GM19463 (cell line): Measurements from ENCODE around the gene FAM120C.

Experiments used
- ATAC-seq: cut with Tn5 transposase; IDR thresholded peaks from one replicate; pipeline ENCODE4 v1.9.1; 2021; ENCODE audit warnings: mild to moderate bottlenecking, moderate library complexity; ENCODE audit not compliant: unreplicated experiment

Gene FAM120C

GRCh38 chrX:54182864-54183613 lies at the start of gene FAM120C:
FAM120C (minus strand) TSS chrX:54183254; CDS start chrX:54183198, 56 bp downstream.
- ATAC-seq, result peak; percentile 43

GRCh38 chrX:54230435-54231148 lies 47.5 kb upstream of the FAM120C start:
- ATAC-seq, result no peak

DNA sequence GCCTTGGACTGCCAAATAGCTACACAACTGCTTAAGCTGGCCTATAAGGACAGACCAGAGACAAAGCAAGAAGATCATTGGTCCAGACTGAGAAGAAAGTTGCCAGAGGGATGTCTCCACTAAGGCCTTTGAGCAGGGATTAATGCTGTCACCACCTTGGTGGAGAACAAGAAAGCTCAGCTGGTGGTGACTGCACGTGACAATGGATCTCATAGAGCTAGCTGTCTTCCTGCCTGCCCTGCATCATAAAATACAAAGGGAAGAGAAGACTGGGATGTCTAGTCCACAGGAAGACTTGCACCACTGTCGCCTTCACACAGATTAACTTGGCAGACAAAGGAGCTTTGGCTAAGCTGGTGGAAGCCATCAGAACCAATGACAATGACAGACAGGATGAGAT lies 40.5 kb upstream of the FAM120C start:
- no peak for ATAC-seq

- no peak for ATAC-seq
Measured at GRCh38 chrX:54213603-54214002, 30.5 kb upstream of the FAM120C start.

GRCh38 chrX:54208531-54208930 lies 25.5 kb upstream of the FAM120C start:
- ATAC-seq, result no peak

DNA sequence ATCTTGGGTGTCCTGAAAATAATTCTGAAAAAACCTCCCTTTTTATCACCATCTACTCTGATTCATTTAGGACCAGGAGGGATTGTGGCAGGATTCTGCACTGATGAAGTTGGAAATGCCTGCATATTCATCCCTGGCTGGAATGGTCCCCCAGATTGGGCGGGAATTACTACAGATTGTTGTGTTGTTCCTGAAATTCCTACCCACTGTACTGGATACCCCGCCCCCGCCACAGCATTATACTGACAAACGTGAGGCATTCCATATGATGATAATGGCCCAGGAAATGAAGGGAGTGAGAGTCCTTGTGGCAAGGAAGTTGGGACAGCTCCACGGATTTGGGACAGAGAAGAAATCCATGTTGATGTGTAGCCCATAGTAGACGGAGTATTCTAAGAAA lies 15.2 kb upstream of the FAM120C start:
- ATAC-seq, result no peak

GRCh38 chrX:54194982-54195588 lies 12.0 kb upstream of the FAM120C start:
- ATAC-seq, result peak; percentile 65

DNA sequence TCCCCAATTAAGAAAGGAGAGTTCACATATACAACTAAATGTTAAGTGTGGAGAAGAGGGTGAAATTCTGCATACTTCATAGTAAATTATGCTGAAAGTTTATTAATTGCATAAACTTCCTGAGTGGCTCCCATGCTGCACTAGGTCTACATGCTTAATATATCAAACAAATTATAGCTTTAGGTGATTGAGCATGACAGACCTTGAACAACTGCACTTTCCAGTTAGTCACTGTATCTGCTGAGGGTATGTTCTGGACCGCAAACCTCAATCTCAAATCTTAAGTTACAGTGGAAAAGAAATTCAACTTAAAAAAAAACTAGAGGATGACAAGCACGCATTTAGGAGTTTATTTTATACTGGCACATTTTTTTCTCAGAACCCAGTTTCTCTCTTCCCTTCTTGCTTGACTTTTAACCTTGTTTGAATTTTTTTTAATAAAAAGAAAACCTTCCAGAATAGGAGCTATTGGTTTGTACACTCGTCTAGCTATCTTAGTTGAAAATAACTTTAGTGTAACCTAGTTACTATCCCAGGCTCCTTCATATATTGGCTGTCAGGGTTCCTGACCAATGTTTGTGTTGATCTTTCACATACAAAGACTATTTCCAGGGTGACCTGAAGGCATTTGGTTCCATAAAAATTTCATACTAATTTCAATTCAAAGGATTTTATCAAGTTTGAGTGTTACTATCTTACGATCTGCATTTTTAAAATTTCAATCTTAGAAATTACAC lies 10.2 kb upstream of the FAM120C start:
- no peak for ATAC-seq

DNA sequence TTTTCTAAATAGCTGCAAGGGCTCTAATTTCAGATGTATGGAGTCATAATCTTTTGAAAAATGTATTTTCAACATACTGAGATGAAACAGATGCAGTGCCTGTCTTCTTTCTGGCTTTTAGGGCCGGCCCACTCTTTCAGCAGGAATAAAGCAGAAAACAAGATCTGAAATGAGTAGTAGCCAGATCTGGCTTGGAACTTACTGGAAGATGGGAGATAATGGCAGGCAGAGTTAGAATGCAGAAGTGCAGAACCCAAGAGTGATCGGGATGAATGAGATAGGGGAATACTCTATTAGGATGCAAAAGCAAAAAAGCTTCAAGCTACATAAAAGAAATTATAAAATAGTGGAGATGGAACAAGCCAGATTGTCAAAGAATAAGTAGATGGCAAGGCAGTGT lies 1.4 kb upstream of the FAM120C start:
- no peak for ATAC-seq

DNA sequence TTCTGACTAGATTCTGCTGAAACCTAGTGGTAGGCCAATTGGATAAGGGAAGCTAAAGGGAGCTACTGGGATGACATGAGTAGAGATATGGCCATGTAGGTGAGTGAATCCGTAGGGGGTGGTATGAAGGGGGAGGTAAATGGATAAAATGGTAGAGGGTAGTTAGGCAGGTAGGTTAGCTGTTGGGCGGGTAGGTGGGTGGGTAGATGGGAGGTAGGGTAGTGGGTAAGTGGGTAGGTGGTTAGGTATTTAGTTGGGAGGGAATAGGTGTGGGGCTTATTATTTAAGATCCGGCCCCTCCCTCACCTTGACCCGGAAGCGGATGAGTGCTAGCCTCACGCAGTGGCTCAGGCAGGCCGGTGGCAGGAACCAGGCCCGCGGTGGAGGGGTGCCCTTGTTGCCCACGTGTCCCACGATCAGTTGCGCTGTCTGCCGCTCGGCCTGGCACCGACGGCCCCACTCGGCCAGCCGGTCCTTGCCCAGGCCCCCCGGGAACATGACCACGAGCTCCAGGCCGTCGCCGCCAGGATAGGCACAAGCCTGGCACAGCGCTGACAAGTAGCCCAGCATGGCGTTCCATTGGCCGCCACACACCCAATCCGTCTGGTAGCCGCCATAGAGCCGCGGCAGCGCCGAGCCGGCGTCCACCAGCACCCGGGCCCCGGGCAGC lies 725 bp downstream of the FAM120C start:
- peak; percentile 59 for ATAC-seq

- no peak for ATAC-seq
Measured at GRCh38 chrX:54181202-54181953, 1.7 kb downstream of the FAM120C start.

GRCh38 chrX:54180403-54180802 lies 2.7 kb downstream of the FAM120C start:
- no peak for ATAC-seq

DNA sequence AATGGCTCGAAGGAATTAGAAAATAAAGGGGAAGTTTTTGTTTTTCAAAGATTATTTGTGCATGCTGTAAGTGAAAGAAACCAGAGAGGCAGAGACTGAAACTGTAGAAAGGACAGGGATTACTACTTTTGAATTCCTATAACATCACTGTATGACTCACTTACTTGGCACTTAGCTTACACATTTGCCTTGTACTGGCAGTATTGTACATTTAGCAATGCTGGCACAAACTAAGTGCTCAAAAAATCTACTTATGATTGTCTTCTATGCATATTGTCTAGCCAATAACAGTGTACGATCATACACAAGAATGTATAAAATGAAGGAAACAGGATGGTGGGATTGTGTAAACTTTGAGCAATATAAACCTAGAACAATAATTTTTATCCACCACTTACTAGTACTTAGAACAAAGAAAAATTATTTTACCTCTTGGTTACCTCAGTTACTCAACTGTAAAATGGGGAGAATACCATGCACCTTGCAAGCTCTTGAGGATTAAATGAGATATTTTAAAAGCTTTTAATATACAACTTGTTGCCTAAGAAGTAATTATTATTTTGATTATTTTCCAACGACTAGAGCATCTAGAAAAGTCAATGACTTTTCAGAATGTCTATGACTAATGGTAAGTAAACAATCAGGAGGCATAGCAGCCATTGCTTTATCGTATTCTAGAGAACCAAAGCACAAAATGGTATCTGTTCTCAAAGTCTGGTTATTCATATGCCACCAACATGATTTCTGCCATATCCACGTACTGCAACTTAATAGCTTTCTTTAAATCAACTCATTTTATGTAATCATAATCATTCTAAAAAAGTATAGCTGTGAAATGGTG lies 4.7 kb downstream of the FAM120C start:
- ATAC-seq, result no peak

GRCh38 chrX:54177306-54177705 lies 5.7 kb downstream of the FAM120C start:
- ATAC-seq, result no peak

- ATAC-seq, result no peak
Measured at GRCh38 chrX:54173791-54174190, 9.3 kb downstream of the FAM120C start.

GRCh38 chrX:54172455-54172854 lies 10.6 kb downstream of the FAM120C start:
- no peak for ATAC-seq

- ATAC-seq, result no peak
Measured at GRCh38 chrX:54171527-54172250, 11.4 kb downstream of the FAM120C start.

- no peak for ATAC-seq
Measured at GRCh38 chrX:54171091-54171490, 12.0 kb downstream of the FAM120C start.
